ENCODE results near the gene DNMBP.
A peak's percentile ranks its signal among the peaks of the same experiment; 100 is the strongest.
"Not testable (repeated sequence)": the region's sequence is repeated elsewhere in the genome, so short reads cannot be mapped to it uniquely, and the experiment has no call there.

DNMBP gene

DNA sequence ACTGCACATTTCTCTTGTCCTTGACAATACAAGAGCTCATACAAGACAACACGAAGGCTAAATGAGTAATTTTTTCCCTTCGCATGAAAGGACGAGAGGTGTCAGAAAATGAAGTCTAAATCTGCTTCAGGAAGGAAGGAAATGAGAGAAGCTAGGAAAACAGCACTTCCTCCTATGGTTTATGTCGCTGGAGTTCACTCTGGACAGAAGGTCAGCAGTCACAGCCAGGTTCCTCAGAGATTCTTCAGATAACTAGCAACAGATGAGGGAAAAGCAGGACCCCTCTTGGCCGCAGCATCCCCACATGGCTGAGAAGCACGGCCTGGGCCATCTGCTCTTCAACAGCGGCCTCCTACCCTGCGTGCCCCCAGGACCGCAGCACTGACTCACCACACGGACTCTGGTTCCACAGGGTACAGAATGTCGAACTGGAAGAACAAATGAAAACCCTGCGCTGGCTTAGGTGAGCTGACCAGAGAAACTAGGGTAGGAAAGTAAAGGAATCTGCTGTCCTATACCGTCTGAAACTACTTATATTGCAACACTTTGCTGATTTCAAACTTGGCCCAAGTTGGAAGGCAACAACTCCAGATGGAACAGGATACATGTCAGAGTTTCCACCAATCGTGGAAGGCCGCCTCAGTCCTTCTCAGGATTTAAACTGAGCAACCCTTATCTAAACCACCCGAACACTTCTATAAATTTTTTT, 26.3 kb downstream of the DNMBP start:
- DNase-seq: peak; percentile 18 to 25

DNA sequence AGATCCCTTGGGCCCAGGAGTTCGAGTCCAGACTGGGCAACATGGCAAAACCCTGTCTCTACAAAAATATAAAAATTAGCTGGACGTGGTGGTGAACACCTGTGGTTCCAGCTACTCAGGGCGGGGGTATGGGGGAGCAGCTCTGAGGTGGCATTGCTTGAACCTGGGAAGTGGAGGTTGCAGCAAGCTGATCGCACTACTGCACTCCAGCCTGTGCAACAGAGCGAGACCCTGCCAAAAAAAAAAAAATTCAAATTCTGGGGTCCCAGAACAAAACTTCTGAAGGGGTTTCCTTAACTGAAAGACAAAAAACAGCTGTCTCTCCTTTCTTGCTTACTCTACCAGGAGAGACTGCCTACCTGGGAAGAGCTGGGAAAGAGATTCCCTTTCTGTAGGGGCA, 27.0 kb downstream of the DNMBP start:
- DNase-seq: no peak

DNA sequence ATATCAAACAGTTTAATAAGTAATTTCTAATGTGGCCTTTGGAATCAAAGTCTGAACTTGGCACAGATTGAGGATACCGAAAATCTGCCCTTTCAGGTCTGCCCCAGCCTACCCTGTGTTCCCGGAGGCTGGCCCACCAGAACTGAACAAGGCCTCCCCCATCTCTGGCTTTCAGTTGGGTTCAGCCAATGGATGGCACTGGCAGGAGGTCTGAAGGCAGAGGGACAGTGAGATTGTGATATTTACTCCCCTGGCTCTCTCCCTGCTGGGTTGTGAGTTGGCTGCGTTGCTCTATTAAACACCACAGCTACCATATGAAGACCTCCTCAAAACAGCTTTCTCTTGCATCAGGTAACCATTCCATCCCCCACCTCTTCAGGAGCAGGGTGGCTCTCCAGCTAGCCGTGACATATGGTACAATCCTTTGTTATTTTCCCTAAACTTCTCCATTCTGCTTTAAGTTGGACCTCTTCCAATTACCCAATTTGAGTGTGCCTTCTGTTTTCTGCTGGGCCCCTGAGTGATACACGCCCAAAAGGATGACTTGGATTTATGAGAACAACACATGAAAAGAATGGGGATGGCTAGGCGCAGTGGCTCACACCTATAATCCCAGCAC, 28.1 kb downstream of the DNMBP start:
- peak; percentile 46 to 76 for DNase-seq

DNA sequence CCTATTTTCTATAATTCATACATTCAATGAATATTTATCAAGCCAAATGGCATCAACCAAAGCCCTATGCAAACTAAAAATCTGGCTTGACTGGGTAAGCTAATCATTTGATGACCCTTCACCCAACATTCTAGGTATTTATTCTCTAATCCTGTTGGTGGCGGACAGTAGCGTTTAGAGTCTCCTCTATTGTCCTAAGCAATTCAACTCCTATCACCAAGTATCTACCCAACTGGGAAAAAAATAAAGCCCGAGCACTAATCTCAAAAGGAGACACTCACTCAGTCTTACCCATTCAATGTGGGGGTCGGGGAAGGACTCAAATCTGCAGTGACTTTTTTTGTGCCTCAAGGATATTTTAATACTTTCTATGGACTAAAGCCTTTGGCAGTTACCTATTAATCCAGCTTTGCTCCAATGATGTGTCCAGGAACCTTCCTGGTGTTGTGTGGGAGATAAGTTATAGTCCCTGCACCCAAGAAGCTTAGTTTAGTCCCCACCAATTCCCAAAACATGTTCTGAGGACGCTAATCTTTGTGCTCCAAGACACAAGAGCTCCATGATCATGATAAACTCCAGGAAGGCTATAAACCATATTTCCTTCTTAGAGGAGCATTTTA, 30.6 kb downstream of the DNMBP start:
- no peak for DNase-seq

DNA sequence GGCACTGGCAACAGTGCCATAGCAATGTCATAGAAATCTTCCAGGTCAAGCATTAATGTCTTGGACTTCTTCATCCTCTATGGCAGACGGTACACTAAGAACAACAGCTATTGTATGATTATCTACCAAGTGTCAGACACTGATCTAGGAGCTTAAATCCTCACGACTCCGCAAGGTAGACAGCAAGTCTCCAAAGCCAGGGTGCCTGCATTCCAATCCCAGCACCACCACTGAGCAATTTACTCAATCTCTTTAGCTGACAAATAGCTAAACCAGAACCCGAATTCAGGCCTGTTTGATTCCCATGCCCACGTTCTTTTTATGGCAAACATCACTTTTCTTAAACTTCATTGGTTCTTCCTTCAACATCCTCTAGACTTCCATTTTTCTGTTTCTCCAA, 31.8 kb downstream of the DNMBP start:
- DNase-seq: no peak

DNA sequence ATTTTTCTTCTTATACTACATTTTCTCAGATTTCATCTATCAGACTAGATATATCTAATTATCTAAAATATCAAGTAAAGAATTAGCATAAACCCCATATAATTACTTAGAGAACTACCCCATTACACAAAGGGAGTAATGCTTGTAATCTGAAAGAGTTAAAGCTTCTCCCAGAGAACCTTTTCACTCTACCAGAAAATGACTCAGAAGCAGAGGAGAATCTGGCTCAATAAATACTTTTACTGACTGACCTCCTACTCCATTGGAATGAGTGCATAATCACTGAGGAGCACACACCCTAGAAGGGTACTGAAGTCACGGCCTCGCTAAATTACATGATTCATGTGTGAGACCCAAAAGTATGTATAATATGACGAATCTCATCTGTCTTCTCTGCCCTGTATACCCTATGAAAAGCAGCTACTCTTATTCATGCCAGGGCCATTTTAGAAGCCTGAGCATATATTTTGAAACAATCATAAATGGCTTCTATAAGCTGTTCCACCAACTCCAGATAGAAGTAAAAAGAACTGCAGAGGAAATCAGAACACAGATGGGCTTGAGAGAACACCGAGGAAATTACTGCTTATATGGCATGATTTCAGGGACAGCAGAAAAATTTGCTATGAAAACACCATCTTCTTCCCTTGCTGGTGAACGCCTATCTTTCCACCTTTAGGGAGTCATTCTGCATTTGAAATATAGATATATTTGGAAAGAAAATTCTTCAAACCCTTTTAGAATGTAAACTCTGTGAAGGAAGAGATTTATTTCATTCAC, 32.7 kb downstream of the DNMBP start:
- DNase-seq: peak in 1 of 2 donors; percentile 38

DNA sequence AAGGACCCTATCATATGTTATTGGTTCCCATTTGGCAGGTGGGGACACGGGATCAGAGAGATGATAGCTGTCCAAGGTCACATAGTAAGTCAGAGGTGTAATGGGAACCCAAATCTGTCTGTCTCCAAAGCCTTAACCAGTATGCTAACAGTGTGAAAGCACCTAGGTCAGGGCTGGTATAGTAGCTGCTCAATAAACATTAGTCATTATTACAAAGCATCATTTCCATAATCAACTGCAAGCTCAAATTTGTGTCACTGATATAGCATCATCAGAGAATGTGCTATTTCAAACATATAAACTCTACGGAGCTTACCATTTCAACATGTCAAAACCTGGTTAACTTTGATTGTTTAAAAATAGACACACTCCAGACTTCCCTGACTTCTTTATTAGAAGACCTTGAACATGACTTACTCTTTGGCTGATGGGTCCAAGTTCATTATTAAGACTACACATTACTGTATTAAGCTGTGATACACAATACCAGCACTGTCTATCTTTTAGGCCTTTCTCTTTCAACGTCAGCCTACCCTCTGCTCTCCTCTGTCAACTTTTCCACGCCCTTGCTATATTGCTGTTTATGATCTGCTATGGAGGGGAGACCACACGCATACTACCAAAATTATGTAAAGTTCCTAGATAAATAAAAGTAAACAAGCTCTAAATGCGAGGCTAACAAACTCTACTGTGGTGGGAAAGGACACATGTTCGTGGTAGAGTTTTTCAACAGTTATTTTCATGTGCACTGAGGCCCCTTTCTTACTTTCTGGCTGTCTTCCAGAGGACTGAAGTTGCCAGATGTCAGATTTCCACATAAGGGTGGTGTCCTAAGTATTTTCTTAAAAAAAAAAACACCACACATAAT, 33.6 kb downstream of the DNMBP start:
- DNase-seq: peak in 1 of 2 donors; percentile 47

DNA sequence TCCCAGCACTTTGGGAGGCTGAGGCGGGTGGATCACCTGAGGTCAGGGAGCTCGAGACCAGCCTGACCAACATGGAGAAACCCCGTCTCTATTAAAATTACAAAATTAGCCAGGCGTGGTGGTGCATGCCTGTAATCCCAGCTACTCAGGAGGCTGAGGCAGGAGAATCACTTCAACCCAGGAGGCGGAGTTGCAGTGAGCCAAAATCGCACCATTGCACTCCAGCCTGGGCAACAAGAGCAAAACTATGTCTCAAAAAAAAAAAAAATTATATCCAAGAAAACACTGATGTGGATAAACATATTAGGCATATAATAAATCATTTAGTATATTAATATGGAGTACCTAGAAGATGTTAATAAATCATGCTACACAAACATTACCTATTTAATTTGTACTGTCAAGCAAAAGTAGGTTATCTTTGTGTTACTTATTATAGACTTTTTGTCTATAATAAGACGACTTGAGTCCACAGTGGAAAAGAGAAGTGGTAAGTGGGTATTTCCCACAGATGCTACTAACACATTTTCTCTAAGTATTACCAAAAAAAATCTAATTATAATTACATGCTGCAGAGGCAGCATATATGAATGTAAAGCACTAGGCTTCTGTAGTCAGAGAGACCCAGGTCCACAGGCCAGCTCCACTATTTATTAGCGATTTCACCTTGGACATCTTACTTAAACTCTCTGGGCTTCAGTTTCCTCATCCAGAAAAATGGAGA, 34.5 kb downstream of the DNMBP start:
- no peak for DNase-seq

DNA sequence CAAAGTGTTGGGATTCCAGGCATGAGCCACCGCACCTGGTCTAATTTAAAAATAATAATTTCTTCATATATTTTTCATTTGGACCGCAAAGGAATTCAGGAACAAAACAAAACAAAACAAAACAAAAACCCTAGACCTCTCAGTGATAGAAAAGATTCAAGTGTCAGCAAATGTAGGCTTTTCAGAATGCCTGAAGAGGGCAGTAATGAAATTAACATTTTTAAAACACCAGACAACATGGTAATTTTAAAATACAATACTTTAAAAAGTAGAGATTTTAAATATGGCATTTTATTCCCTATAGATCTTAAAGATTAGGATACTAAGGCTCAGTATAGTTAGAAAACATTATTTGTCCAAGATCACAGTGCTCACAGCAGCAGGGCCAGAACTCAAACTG, 36.6 kb downstream of the DNMBP start:
- no peak for DNase-seq

DNA sequence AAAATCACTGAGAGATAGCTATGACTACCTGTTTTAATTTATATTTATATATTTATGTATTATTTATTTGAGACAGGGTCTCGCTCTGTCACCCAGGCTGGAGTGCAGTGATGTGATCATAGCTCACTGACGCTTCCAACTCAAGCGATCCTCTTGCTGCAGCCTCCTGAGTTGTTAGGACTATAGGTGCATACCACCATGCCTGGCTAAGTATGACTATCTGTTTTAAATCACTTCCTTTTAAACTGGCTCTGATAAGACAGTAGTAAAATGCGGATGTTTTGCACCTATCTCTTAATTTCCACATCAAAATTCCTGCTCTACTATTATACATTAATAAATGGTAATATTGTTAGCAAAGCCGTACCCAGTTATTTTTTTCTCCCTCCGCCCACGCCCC, 41.8 kb downstream of the DNMBP start:
- DNase-seq: no peak

DNA sequence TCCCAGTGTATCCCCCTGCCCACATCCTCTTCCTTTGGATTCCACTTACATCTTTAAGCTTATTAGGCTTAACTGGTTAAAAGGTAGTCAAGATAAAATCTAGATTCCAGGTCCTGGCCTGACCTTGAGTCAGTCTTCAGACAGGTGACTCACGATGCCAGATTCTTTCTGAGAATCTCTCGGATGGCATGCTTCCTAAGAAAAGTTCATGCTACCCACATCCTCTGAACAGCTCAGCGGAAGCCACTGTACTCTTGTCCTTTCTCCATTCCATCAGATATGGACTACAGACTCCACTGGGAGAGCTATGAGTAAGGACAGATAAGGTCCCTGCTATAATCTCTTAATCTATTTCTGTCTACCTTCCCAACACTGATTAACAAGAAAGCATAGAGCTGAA, 43.4 kb downstream of the DNMBP start:
- no peak for DNase-seq

DNA sequence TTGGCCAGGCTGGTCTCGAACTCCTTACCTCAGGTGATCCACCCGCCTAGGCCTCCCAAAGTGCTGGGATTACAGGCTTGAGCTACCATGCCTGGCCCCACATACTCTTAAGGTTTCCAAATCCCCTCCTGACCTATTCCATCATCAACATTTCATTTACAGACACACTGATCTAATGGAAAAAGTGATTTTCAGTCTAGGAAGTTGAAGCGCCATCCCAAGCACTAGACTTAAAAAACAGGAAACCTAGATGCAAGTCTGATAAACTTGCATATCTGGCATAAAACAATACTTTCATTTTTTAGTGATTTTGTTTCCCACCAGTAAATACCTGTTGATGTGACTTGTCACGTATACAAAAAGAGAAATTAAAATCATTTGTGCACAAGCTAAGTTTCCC, 44.0 kb downstream of the DNMBP start:
- DNase-seq: no peak

DNA sequence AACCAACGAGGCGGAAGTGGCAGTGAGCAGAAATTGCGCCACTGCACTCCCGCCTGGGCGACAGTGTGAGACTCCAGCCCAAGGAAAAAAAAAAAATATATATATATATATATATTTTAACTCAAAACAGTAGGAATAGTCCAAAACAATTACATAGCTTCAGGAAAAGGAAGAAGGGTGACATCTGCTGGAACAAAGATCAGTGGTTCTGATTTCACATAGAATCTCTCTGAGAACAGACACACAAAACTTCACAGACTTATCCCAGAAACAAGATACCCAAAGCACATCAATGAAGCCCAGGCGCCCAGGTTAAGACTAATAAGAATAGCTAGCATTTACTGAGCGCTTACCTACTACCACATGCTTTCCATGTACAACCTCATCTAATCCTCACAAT, 45.0 kb downstream of the DNMBP start:
- DNase-seq: peak in 1 of 2 donors; percentile 12

DNA sequence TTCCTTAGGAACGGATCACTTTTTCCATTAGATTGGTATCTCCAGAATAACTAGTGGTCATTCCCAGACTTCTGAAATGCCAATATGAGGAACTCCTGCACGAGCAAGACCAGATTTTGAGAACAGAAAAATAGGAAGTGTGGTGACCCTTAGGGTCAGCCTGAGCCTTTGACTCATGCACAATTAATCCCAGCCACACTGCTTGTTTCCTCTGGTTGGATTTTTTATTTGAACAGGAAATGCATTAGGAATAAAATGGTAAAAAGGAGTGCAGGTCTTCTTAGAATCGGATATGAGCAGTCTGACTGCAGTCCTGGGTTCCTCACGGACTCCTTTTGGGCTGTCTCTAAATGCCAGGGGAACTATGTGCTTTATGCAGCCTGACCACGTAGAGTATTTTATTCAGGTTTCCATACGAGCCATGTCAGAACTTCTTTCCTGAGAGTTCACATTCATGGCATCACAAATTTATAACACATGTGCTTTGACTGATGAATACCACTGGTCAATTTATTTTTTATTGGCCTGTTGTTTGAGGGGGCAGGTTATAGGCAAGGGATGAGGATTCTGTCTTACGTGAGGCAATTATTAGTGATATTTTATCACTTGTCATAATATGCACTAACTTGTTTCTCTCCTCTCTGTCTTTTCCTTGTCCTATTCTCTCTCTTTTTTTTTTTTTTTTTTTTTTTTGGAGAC, 46.1 kb downstream of the DNMBP start:
- DNase-seq: not testable (repeated sequence)

DNA sequence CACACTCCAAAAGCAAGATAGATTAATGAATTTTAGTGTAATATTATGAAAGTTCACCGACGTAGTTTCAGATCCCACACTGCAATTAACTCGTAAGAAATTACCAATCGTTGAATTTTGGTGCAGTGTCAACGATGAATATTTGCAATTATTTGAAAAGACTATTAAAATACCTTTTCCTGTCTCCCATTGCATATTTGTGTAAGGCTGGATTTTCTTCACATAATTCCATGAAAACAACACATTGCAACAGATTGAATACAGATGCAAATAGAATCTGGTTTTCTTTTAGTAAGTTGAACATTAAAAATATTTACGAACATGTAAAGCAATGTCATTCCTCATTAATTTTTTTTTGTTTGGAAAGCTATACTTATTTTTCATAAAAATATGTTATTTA, 50.9 kb downstream of the DNMBP start:
- no peak for DNase-seq

DNA sequence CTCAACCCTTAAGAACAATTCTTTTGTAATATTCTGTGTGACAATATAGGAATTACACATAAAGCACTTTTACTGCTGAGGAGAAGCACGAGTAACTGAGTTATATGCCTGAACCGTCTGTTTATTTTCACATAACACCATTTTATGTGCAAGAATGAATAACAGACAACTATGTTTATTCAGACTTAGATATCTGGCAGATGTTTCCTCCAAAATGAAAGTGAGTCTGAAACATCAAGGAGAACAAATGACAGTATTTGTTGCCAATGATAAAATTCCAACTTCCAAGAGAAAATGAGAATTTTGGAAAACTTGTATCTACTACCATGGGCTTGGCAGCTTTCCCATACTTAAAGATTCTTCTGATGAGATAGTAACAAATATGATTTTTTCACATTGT, 51.4 kb downstream of the DNMBP start:
- DNase-seq: no peak

DNA sequence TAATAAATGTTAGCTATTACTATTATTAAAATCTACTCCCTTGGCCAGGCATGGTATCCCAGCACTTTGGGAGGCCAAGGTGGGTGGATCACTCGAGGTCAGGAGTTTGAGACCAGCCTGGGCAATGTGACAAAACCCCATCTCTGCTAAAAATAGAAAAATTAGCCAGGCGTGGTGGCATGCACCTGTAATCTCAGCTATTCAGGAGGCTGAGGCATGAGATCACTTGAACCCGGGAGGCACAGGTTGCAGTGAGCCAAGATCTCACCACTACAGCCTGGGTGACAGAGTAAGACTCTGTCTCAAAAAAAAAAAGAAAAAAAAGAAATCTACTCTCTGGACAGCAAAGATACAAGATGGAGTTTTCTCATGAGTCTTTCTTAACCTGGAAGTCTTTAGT, 56.2 kb downstream of the DNMBP start:
- not testable (repeated sequence) for DNase-seq

DNA sequence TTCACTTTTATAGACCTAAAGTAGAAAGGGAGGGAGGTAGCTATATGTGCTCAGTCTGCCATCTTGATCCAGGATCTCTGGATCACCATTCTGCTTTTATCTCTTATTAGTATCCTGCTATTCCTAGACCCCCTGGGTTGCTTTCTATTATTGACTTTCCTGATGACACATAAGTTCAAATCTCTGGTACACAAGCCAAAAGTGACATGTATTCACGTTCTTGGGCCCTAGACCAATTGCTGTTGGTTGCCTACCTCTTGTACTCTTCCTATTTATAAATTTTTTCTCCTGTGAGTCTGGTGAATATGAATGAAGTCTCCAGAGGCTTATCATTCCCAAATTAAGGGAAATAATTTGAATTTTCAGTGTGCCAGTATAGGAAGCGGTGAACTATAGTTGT, 56.9 kb downstream of the DNMBP start:
- DNase-seq: no peak

DNA sequence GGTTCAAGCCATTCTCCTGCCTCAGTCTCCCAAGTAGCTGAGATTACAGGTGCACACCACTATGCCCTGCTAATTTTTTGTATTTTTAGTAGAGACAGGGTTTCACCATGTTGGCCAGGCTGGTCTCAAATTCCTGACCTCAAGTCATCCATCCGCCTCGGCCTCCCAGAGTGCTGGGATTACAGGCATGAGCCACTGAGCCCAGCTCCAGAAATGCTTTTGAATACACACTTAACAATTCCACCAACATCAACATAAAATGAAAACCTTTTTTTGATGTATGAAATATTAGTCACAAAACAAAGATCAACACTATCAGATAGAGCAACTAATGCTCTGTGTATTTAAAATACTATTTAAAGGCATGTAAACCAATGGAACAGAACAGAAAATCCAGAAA, 63.7 kb downstream of the DNMBP start:
- DNase-seq: not testable (repeated sequence)

DNA sequence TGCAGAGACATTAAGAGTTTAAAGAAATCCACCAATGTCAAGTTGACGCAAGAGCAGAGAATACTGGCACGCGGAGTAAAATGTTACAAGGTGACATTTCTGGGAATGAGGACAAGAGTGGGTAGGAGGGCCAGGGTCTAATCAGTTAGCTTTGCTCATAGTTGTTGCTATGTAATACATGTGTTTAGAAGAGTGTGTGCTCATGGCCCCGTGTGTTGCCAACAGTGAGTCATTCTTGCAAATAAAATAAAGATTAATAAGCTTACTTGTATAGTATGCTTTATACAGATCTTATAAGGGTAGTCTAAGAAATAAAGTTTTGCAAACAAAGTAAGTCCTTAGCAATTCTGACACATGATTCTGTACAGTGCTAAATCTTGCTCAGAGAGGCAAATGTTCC, 64.5 kb downstream of the DNMBP start:
- DNase-seq: no peak

DNA sequence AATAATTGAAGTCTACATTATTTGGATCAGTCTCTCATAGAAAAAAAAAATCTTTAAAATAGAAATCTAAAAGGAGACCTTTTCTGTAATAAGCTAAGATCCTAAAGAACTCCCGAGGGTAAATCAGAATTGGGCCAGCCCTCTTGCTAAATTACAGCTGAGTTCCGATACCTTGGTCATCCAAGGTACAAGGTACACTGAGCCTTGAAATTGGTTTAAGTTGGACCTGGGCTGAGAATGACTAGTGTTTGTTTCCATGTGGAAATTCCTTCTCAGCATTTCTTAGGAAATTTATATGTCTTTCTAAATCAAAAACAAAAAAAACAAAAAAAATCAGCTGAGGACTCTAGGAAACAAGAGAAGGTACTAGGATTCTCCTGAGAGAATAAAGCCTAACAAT, 64.9 kb downstream of the DNMBP start:
- no peak for DNase-seq

Data from inflammatory macrophage (primary cell).